Measurements from ENCODE around the gene SLIT3. TPM values are rescaled to one million over a fixed set of nuclear protein-coding genes. Genes with fewer than 3 reads are reported as not detected.

The SLIT3 gene
- total and polyA plus RNA-seq, 9 of the 15 experiments (the other 6 are each of a cell fraction or from before 2014, with no cell fraction given) = 0.01 to 0.04 TPM; not detected in 7

GRCh38 chr5:168770036-168770498 is 530.9 kb downstream of the SLIT3 start (continued):
- 0 out of 2 replicates have a peak, but pooled peaks have one; percentile 31 for TF ChIP-seq ZEB2 (IDR thresholded peaks at IDR 0.05)
- peak; percentile 78 for TF ChIP-seq CXXC5 (CRISPR knock-in tag; IDR thresholded peaks at IDR 0.05)
- TF ChIP-seq FOXA1 (IDR thresholded peaks at IDR 0.05; ENCODE audit: borderline replicate concordance) = no peak
- TF ChIP-seq POLR2G (IDR thresholded peaks at IDR 0.05; ENCODE audit: low read depth, low read length) = peak; percentile 42; the same call in 1 of the 2 replicates
- peak; percentile 62; the same call in 1 of the 2 replicates for TF ChIP-seq ZBTB17 (CRISPR knock-in tag; IDR thresholded peaks at IDR 0.05)
- TF ChIP-seq FOXA3 (CRISPR knock-in tag; conservative IDR thresholded peaks at IDR 0.05 in 1 of 2, IDR thresholded peaks at IDR 0.05 in 1 of 2) = no peak
- no peak for TF ChIP-seq HLTF (IDR thresholded peaks at IDR 0.05)
- TF ChIP-seq NR2F6 (CRISPR knock-in tag; IDR thresholded peaks at IDR 0.05) = no peak
- no peak for TF ChIP-seq BRF2 (IDR thresholded peaks at IDR 0.05; ENCODE audit: borderline replicate concordance, insufficient read depth, insufficient read length)
- no peak for TF ChIP-seq HOXB6 (CRISPR knock-in tag; IDR thresholded peaks at IDR 0.05; ENCODE audit: borderline replicate concordance)
- TF ChIP-seq ZNF766 (CRISPR knock-in tag; conservative IDR thresholded peaks at IDR 0.05) = peak; percentile 50; the same call in 1 of the 2 replicates
- no peak for TF ChIP-seq ZBED1 (IDR thresholded peaks at IDR 0.05)

- Histone ChIP-seq H3K27me3 (ENCODE audit: control insufficient read depth in 2 of 2, insufficient read depth in 2 of 2, low read length in 2 of 2) (peaks cover 10 to 49% of the 10 kb centered on the region in 2 experiments), H3K4me3 (no peak overlapping the region), H3K79me2 (ENCODE audit: control insufficient read depth, insufficient read depth, low read length) (no peaks in the 10 kb centered on the region), H3K36me3 (ENCODE audit: control insufficient read depth, insufficient read depth, low read length) (no peaks in the 10 kb centered on the region), H3K27ac (ENCODE audit: extremely low read depth, low read depth, low read length) (no peak overlapping the region), H3K4me2 (ENCODE audit: insufficient read depth, low read length) (no peak overlapping the region), H3K4me1 (replicated peaks in 1 of 2; ENCODE audit: control insufficient read depth in 2 of 2, insufficient read depth in 2 of 2, low read length in 2 of 2) (no peaks in the 10 kb centered on the region; a peak in 1 of 5 replicates), H2AFZ (ENCODE audit: low read depth, low read length) (no peak overlapping the region), H3K9ac (ENCODE audit: insufficient read depth in 1 of 2, low read depth in 2 of 2, low read length in 2 of 2) (no peak overlapping the region), H3K9me3 (replicated peaks; ENCODE audit: control insufficient read depth, insufficient read depth, low read depth, low read length) (no peaks in the 10 kb centered on the region), H3K9me1 (ENCODE audit: control insufficient read depth, insufficient read depth, low read length) (no peaks in the 10 kb centered on the region), H4K20me1 (replicated peaks; ENCODE audit: control insufficient read depth, insufficient read depth, low read length) (no peaks in the 10 kb centered on the region)
- BruUV-seq (replicated peaks) = no TSS peak
- WGBS (ENCODE audit: insufficient coverage, low coverage, missing lambda C conversion rate) = 5% methylated on average over 11 of the region's 13 CpGs
- intact Hi-C loops (cut with micrococcal nuclease) = no loop called here
- no peak for ATAC-seq
- in situ Hi-C loops (cut with MboI) = no loop called here
- TF ChIP-seq ZNF707 (CRISPR knock-in tag; conservative IDR thresholded peaks at IDR 0.05) (peak; percentile 95), BMI1 (IDR thresholded peaks at IDR 0.05; ENCODE audit: low read length) (no peak), RREB1 (CRISPR knock-in tag; IDR thresholded peaks at IDR 0.05) (peak; percentile 19; the same call in 1 of the 2 replicates)
- FAIRE-seq = no peak
- ChIA-PET POLR2A (no interaction called here), CTCF (ENCODE audit: low intra/inter-chr PET ratio) (interaction anchor here (0.6 kb wide), 1 partner anchor 1304 kb away, joined by 3 read pairs; no protein-coding TSS in a partner anchor)
- no peak for DNase-seq (ENCODE audit: extremely low read depth in 1 of 4, low spot score in 3 of 4)
Measured at GRCh38 chr5:168768172-168768571, 532.8 kb downstream of the SLIT3 start.
